ENCODE results near the gene DAZL. TPM values are rescaled to one million over a fixed set of nuclear protein-coding genes. Genes with fewer than 3 reads are reported as not detected.

Gene DAZL
- total and polyA plus RNA-seq, 10 of the 15 experiments (the other 5 are each of a cell fraction or from before 2014, with no cell fraction given), result 0.04 to 0.48 (median 0.13) TPM; not detected in 1

DNA sequence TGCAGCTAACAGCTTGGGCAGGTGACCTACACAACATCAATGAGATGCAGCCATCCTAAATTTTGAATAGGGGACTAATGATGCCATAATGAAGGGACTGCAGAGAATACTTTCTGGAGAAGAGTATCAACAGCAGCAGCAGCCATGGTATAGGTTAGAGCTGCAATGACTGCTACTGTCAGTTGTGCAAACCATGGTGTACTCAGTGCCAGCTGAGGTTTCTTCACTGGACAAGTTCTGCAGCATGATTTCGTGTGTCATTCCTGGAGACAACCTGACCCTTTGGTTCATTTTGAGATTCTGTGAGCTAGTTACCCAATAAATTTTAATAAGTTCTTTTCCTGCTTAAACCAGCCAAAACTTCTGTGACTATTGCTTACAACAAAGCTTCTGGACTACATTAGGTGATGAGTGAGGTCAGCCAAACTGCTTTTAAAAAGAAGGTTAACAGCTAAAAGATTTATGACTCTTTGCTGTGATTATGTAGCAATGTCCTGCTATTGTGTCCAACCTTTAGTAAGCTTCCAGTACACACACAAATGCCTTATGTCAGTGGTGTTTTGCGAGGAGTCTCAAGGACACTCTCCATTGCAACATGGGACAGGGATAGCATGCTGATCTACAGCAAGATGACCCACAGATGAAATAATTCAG is 4.8 kb upstream of the DAZL start:
- 50% methylated on average over 2 of the region's 2 CpGs for WGBS (ENCODE audit: insufficient coverage, insufficient replicate concordance, low lambda C conversion rate, missing lambda C conversion rate)
- FAIRE-seq, result no peak
- H3K4me2 ChIP-seq (ENCODE audit: control insufficient read depth, insufficient read depth), result no peak overlapping the region
- BruUV-seq (replicated peaks), result no TSS peak
- H3K36me3 ChIP-seq (ENCODE audit: control insufficient read depth in 2 of 2, insufficient read depth in 2 of 2, low read length in 1 of 2), result no peaks in the 10 kb centered on the region
- H2AFZ ChIP-seq (ENCODE audit: control insufficient read depth, low read depth, low read length), result no peak overlapping the region
- H3K79me2 ChIP-seq (ENCODE audit: control insufficient read depth, insufficient read depth, low read length), result no peaks in the 10 kb centered on the region
- POLR2A ChIA-PET, result no interaction called here
- TF ChIP-seq EED (IDR thresholded peaks at IDR 0.05; ENCODE audit: low read depth) (no peak), ZNF24 (IDR thresholded peaks at IDR 0.05) (no peak), CREB1 (IDR thresholded peaks at IDR 0.05; ENCODE audit: low read depth) (no peak), MXI1 (IDR thresholded peaks at IDR 0.05; ENCODE audit: low read depth, low read length) (no peak), SUZ12 (IDR thresholded peaks at IDR 0.05; ENCODE audit: unreplicated experiment) (no peak), PML (IDR thresholded peaks at IDR 0.05; ENCODE audit: low read length) (no peak), NFIC (IDR thresholded peaks at IDR 0.05; ENCODE audit: low read depth, low read length) (no peak), LARP7 (IDR thresholded peaks at IDR 0.05) (no peak), BACH1 (IDR thresholded peaks at IDR 0.05; ENCODE audit: borderline replicate concordance) (no peak), KDM1A (IDR thresholded peaks at IDR 0.05; ENCODE audit: borderline replicate concordance) (no peak), IRF4 (IDR thresholded peaks at IDR 0.05; ENCODE audit: low read depth, low read length) (no peak), ZNF274 (IDR thresholded peaks at IDR 0.05; ENCODE audit: insufficient read depth, insufficient read length) (no peak)
- TF ChIP-seq, protein P1, sequence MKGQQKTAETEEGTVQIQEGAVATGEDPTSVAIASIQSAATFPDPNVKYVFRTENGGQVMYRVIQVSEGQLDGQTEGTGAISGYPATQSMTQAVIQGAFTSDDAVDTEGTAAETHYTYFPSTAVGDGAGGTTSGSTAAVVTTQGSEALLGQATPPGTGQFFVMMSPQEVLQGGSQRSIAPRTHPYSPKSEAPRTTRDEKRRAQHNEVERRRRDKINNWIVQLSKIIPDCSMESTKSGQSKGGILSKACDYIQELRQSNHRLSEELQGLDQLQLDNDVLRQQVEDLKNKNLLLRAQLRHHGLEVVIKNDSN (IDR thresholded peaks at IDR 0.05; ENCODE audit: borderline replicate concordance, extremely low read length, insufficient read depth, low read depth, low read length), result no peak
- TF ChIP-seq, protein P2, sequence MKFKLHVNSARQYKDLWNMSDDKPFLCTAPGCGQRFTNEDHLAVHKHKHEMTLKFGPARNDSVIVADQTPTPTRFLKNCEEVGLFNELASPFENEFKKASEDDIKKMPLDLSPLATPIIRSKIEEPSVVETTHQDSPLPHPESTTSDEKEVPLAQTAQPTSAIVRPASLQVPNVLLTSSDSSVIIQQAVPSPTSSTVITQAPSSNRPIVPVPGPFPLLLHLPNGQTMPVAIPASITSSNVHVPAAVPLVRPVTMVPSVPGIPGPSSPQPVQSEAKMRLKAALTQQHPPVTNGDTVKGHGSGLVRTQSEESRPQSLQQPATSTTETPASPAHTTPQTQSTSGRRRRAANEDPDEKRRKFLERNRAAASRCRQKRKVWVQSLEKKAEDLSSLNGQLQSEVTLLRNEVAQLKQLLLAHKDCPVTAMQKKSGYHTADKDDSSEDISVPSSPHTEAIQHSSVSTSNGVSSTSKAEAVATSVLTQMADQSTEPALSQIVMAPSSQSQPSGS (IDR thresholded peaks at IDR 0.05; ENCODE audit: low read length), result no peak
- TF ChIP-seq, protein P3, sequence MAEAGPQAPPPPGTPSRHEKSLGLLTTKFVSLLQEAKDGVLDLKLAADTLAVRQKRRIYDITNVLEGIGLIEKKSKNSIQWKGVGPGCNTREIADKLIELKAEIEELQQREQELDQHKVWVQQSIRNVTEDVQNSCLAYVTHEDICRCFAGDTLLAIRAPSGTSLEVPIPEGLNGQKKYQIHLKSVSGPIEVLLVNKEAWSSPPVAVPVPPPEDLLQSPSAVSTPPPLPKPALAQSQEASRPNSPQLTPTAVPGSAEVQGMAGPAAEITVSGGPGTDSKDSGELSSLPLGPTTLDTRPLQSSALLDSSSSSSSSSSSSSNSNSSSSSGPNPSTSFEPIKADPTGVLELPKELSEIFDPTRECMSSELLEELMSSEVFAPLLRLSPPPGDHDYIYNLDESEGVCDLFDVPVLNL (IDR thresholded peaks at IDR 0.05; ENCODE audit: low read depth, low read length), result no peak
- in situ Hi-C loops (cut with MboI) (loop anchor here (10.0 to 25.0 kb wide), 2 partner anchors 795 to 1227 kb away; no protein-coding TSS in a partner anchor), intact Hi-C loops (cut with micrococcal nuclease; ENCODE audit: unreplicated experiment) (no loop called here)
- CTCF ChIA-PET, result interaction anchor here (4.2 kb wide), 1 partner anchor 9 kb away, joined by 24 read pairs; no protein-coding TSS in a partner anchor
- RAD21 ChIA-PET (ENCODE audit: unreplicated experiment), result interaction anchor here (0.6 to 0.7 kb wide), 2 partner anchors 219 to 342 kb away, joined by 3 read pairs; no protein-coding TSS in a partner anchor
- no peaks in the 10 kb centered on the region for H3K9me3 ChIP-seq (replicated peaks; ENCODE audit: control insufficient read depth, insufficient read depth, low read length)
- no peak overlapping the region for H3K4me3 ChIP-seq
- no peaks in the 10 kb centered on the region for H3K4me1 ChIP-seq (ENCODE audit: control insufficient read depth, insufficient read depth, low read length)
- no peaks in the 10 kb centered on the region for H4K20me1 ChIP-seq (ENCODE audit: control insufficient read depth, insufficient read depth)
- ATAC-seq, result no peak
- SMC1A ChIA-PET (ENCODE audit: uncharacterized antibody, unreplicated experiment), result interaction anchor here (0.6 to 2.3 kb wide), 8 partner anchors 8 to 1254 kb away, joined by 3 to 4 read pairs (median 3); no protein-coding TSS in a partner anchor
- H3K27ac ChIP-seq (ENCODE audit: control insufficient read depth, insufficient read depth), result no peak overlapping the region
- DNase-seq (ENCODE audit: low read depth, low spot score), result no peak
- no peak overlapping the region for H3K9ac ChIP-seq (ENCODE audit: control insufficient read depth, insufficient read depth, low read length)
- H3K27me3 ChIP-seq (replicated peaks in 1 of 2; ENCODE audit: control insufficient read depth in 2 of 2, insufficient read depth in 2 of 2, low read length in 1 of 2), result no peaks in the 10 kb centered on the region
